ENCODE data around the gene MRPL12.

The MRPL12 gene

DNA sequence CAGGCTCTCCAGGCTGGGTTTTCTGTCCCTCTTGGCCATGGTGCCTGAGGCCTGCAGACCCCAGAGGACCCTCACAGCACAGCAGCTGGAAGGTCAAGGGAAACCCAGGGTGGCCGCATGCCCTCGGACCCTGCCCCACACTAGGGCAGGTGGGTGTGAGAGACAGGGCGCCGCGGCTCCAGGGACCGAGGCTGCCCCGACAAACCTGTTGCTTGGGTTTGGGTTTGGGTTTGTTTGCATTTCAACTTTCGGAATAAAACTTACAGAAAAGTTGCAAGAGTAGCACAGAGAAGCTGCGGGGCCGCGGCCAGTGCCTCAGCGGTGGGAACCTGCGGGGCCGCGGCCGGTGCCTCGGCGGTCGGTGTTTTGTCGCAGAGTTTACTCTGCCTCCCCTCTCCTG is 11.6 kb upstream of the MRPL12 start:
- no peak overlapping the region for H2AFZ ChIP-seq
- H3K4me3 ChIP-seq (ENCODE audit: low read depth, low read length), result no peak overlapping the region
- H3K4me2 ChIP-seq (ENCODE audit: low read length), result no peak overlapping the region
- H3K4me1 ChIP-seq, result no peaks in the 10 kb centered on the region
- H3K9ac ChIP-seq, result no peak overlapping the region
- H3K9me3 ChIP-seq (ENCODE audit: control insufficient read depth, low read length), result no peaks in the 10 kb centered on the region
- H3K79me2 ChIP-seq, result peaks cover 43% of the 10 kb centered on the region
- H3K36me3 ChIP-seq (ENCODE audit: control insufficient read depth, insufficient read depth, low read length), result no peaks in the 10 kb centered on the region
- H3K27me3 ChIP-seq (ENCODE audit: control insufficient read depth, insufficient read depth, low read length), result no peaks in the 10 kb centered on the region
- TF ChIP-seq, protein P1, sequence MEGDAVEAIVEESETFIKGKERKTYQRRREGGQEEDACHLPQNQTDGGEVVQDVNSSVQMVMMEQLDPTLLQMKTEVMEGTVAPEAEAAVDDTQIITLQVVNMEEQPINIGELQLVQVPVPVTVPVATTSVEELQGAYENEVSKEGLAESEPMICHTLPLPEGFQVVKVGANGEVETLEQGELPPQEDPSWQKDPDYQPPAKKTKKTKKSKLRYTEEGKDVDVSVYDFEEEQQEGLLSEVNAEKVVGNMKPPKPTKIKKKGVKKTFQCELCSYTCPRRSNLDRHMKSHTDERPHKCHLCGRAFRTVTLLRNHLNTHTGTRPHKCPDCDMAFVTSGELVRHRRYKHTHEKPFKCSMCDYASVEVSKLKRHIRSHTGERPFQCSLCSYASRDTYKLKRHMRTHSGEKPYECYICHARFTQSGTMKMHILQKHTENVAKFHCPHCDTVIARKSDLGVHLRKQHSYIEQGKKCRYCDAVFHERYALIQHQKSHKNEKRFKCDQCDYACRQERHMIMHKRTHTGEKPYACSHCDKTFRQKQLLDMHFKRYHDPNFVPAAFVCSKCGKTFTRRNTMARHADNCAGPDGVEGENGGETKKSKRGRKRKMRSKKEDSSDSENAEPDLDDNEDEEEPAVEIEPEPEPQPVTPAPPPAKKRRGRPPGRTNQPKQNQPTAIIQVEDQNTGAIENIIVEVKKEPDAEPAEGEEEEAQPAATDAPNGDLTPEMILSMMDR (IDR thresholded peaks at IDR 0.05), result no peak
- H3K27ac ChIP-seq, result no peak overlapping the region

DNA sequence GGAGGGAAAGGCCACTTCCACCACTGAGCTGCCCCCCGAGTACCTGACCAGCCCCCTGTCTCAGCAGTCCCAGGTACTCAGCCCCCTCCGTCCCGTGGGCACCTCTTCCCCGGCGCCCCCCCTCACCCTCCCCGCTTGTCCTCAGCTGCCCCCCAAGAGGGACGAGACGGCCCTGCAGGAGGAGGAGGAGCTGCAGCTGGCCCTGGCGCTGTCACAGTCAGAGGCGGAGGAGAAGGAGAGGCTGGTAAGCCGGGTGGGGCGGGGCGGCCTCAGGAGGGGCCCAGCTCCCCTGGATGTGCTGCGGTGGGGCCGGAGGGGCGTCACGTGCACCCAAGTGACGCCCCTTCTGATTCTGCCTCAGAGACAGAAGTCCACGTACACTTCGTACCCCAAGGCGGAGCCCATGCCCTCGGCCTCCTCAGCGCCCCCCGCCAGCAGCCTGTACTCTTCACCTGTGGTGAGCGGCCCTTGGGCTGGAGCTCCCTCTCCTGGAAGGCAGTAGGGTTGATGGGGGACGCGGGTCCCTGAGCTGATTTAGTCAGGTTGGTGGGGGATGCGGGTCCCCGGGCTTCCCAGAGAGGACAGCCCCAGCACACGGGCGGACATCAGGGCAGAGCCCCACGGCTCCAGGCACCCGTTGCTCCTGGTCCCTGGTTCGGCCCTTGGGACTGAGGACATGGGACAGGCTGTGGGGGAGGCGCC is 9.5 kb upstream of the MRPL12 start:
- Histone ChIP-seq H3K27me3 (ENCODE audit: control insufficient read depth, insufficient read depth, low read length) (no peaks in the 10 kb centered on the region), H3K4me1 (no peaks in the 10 kb centered on the region), H3K36me3 (ENCODE audit: control insufficient read depth, insufficient read depth, low read length) (no peaks in the 10 kb centered on the region), H3K79me2 (peaks cover 29% of the 10 kb centered on the region), H3K4me3 (ENCODE audit: low read depth, low read length) (no peak overlapping the region), H3K9me3 (ENCODE audit: control insufficient read depth, low read length) (no peaks in the 10 kb centered on the region), H3K27ac (no peak overlapping the region), H3K9ac (no peak overlapping the region), H2AFZ (no peak overlapping the region), H3K4me2 (ENCODE audit: low read length) (no peak overlapping the region)
- TF ChIP-seq, protein P1 (IDR thresholded peaks at IDR 0.05), result no peak

DNA sequence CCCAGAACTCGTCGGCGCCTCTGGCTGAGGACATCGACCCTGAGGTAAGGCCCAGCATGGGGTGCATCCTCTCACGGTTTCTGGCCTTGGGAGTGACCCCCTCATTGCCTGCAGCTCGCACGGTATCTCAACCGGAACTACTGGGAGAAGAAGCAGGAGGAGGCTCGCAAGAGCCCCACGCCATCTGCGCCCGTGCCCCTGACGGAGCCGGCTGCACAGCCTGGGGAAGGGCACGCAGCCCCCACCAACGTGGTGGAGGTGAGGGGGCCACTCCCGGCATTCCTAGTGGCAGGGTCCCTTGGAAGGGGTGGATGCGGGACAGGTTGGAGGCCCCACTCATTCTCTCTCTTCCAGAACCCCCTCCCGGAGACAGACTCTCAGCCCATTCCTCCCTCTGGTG is 8.4 kb upstream of the MRPL12 start:
- H3K4me3 ChIP-seq (ENCODE audit: low read depth, low read length), result no peak overlapping the region
- no peaks in the 10 kb centered on the region for H3K27me3 ChIP-seq (ENCODE audit: control insufficient read depth, insufficient read depth, low read length)
- no peak overlapping the region for H3K9ac ChIP-seq
- TF ChIP-seq, protein P1 (IDR thresholded peaks at IDR 0.05), result no peak
- H3K4me1 ChIP-seq, result no peaks in the 10 kb centered on the region
- no peak overlapping the region for H3K27ac ChIP-seq
- no peaks in the 10 kb centered on the region for H3K36me3 ChIP-seq (ENCODE audit: control insufficient read depth, insufficient read depth, low read length)
- H2AFZ ChIP-seq, result no peak overlapping the region
- no peaks in the 10 kb centered on the region for H3K9me3 ChIP-seq (ENCODE audit: control insufficient read depth, low read length)
- H3K4me2 ChIP-seq (ENCODE audit: low read length), result no peak overlapping the region
- peaks cover 23% of the 10 kb centered on the region for H3K79me2 ChIP-seq

DNA sequence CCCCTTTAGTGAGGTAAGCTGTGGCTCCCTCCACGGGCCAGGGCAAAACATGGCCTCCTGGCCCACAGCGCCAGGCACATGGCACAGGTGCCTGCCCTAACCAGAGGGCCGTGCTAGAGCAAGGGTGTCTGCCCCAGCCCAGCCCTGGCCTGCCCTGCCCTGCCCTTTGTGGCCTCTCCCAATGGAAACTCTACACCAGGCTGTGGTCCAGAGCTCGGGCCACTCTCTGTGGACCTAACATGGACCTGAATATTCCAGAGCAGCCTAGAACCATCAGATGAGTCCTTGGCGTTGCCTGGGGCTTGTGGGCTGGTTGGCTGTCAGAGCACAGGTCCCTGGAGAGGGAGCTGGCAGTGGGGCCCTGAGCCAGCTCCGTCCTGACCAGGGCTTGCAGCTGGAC is 8.0 kb upstream of the MRPL12 start:
- Histone ChIP-seq H3K27ac (no peak overlapping the region), H3K4me2 (ENCODE audit: low read length) (no peak overlapping the region), H3K36me3 (ENCODE audit: control insufficient read depth, insufficient read depth, low read length) (no peaks in the 10 kb centered on the region), H3K27me3 (ENCODE audit: control insufficient read depth, insufficient read depth, low read length) (no peaks in the 10 kb centered on the region), H3K9ac (no peak overlapping the region), H2AFZ (no peak overlapping the region), H3K79me2 (peaks cover 23% of the 10 kb centered on the region), H3K4me3 (ENCODE audit: low read depth, low read length) (no peak overlapping the region), H3K9me3 (ENCODE audit: control insufficient read depth, low read length) (no peaks in the 10 kb centered on the region), H3K4me1 (no peaks in the 10 kb centered on the region)
- TF ChIP-seq, protein P1 (IDR thresholded peaks at IDR 0.05), result no peak

DNA sequence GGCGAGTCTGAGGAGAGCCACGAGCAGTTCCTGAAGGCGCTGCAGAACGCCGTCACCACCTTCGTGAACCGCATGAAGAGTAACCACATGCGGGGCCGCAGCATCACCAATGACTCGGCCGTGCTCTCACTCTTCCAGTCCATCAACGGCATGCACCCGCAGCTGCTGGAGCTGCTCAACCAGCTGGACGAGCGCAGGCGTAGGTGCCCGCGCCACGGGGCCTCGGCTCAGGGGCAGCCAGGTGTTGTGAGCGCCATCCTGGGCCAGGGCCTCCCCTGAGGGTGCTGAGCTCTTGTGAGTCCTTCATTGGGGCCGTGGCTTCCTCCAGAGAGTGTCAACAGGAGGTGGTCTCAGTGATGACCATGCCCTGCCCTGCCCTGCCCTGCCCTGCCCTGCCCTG is 7.4 kb upstream of the MRPL12 start:
- no peak overlapping the region for H3K4me3 ChIP-seq (ENCODE audit: low read depth, low read length)
- TF ChIP-seq, protein P1 (IDR thresholded peaks at IDR 0.05), result no peak
- peaks cover 26% of the 10 kb centered on the region for H3K79me2 ChIP-seq
- no peaks in the 10 kb centered on the region for H3K9me3 ChIP-seq (ENCODE audit: control insufficient read depth, low read length)
- no peak overlapping the region for H3K27ac ChIP-seq
- H3K9ac ChIP-seq, result no peak overlapping the region
- no peaks in the 10 kb centered on the region for H3K4me1 ChIP-seq
- no peak overlapping the region for H2AFZ ChIP-seq
- no peaks in the 10 kb centered on the region for H3K27me3 ChIP-seq (ENCODE audit: control insufficient read depth, insufficient read depth, low read length)
- H3K36me3 ChIP-seq (ENCODE audit: control insufficient read depth, insufficient read depth, low read length), result no peaks in the 10 kb centered on the region
- no peak overlapping the region for H3K4me2 ChIP-seq (ENCODE audit: low read length)

All from parathyroid adenoma (tissue), 2 donors.